H7 (cell line): Measurements from ENCODE around the gene INO80E. TPM values are rescaled to one million over a fixed set of nuclear protein-coding genes. Genes with fewer than 3 reads are reported as not detected.
A peak's percentile ranks its signal among the peaks of the same experiment; 100 is the strongest.
"Not testable (repeated sequence)": the region's sequence is repeated elsewhere in the genome, so short reads cannot be mapped to it uniquely, and the experiment has no call there.

Experiments used
- DNase-seq: peaks from one replicate; pipeline ENCODE4 v3.0.0; 2012
- H3K27me3 ChIP-seq: 2 replicates; pipeline ENCODE4 v1.6.0; 2011; ENCODE audit warnings: mild to moderate bottlenecking, low read length; ENCODE audit not compliant: control insufficient read depth, insufficient read depth
- H3K36me3 ChIP-seq: replicated peaks from 2 replicates; pipeline ENCODE4 v1.5.1; 2011; ENCODE audit warnings: low read length; ENCODE audit not compliant: control insufficient read depth, insufficient read depth
- H3K4me3 ChIP-seq: 2 replicates; pipeline ENCODE4 v1.5.1; 2011; ENCODE audit warnings: low read depth, mild to moderate bottlenecking, control low read depth, low read length, moderate library complexity; ENCODE audit not compliant: insufficient read depth
- total RNA-seq: library from RNA; depleted of rRNA; stranded (reverse); fragments of >200 nt; shearing (Covaris generic); gene quantifications from 2 replicates; pipeline ENCODE4 v1.2.3, GENCODE V29; 2014

INO80E gene
- total RNA-seq, 1 experiment from 2014 or later: 91.9 TPM

DNA sequence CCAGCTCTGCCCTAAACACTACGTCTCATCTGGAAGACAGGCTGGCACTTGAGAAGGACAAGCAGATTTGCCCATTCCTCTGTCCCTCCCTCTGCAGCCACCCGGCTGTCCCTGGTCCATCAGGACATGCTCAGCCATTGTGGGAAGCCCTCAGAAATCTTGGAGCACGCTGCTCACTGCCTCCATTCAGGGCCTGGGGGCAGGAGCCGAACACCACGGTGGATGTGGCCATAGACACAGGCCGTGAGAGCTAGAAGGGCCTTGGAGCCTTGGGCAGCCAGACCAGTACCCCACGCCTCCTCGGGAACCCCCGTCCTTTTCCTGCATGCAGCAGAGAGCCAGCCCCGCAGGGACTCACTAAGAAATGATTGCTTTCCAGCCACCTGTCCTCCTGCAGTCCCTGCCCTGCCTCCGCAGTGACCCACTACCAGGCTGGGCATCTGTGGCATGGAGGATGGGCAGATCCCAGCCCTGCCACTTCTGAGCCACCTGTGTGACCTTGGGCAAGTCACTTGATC lies 11.4 kb downstream of the INO80E start:
- Histone ChIP-seq H3K36me3 (peaks cover 2% of the 10 kb centered on the region), H3K4me3 (no peak overlapping the region), H3K27me3 (peaks cover 31% of the 10 kb centered on the region)
- DNase-seq: no peak

DNA sequence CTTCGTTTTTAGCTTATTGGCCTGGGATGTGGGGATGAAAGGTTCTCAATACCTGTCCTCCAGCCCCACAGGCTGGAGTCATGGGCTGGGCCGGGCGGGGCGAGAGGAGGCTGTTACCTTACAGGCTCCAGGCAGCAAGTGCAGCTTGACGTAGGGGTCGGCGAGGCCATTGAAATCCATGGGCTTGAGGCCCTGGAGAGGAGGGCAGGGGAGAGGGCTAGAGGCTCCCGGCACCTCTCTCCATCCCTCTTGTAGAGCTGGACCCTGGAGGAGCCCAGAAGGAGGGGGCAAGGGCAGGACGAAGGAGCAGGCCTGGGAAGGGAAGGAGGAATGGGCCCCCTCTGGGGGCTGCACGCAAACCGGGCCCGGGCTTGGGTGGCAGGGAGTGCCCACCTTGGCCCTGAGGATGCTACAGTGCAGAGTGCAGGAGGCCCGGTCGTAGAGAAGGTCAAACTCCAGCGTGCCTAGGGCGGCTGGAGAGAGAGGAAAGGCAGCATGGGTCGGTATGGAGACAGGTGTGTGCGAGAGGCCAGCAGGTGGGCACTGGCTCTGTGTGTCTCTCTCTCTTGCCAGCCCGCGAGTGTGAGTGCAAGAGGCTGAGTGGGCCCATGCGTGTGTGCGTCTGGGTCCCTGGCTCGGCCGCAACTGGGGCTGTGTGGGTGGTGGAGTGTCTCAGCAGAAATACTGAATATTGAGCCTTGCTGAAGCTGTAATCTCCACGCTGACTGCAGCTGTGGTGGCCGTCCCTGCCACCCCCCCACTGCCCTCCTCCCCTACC lies 13.2 kb downstream of the INO80E start:
- H3K4me3 ChIP-seq: no peak overlapping the region
- peak; percentile 79 for DNase-seq
- H3K36me3 ChIP-seq: no peaks in the 10 kb centered on the region
- peaks cover 34% of the 10 kb centered on the region for H3K27me3 ChIP-seq

GRCh38 chr16:30009990-30010843 lies 14.2 kb downstream of the INO80E start:
- Histone ChIP-seq H3K36me3 (no peaks in the 10 kb centered on the region), H3K4me3 (peak overlapping the region; percentile 83), H3K27me3 (peaks cover 34% of the 10 kb centered on the region)
- peak; percentile 83 for DNase-seq

GRCh38 chr16:30010844-30011713 lies 15.0 kb downstream of the INO80E start, which contains the start of gene DOC2A:
DOC2A (minus strand) TSS chr16:30011027; CDS start chr16:30010222, 805 bp downstream.
- H3K36me3 ChIP-seq: no peaks in the 10 kb centered on the region
- H3K27me3 ChIP-seq: peaks cover 34% of the 10 kb centered on the region
- H3K4me3 ChIP-seq: peak within 1 kb of the TSS; percentile 83
- DNase-seq: peak; percentile 97

- peak overlapping the region; percentile 83 for H3K4me3 ChIP-seq
- peaks cover 34% of the 10 kb centered on the region for H3K27me3 ChIP-seq
- H3K36me3 ChIP-seq: no peaks in the 10 kb centered on the region
- peak; percentile 75 for DNase-seq
Measured at GRCh38 chr16:30011714-30012504, 15.9 kb downstream of the INO80E start.

DNA sequence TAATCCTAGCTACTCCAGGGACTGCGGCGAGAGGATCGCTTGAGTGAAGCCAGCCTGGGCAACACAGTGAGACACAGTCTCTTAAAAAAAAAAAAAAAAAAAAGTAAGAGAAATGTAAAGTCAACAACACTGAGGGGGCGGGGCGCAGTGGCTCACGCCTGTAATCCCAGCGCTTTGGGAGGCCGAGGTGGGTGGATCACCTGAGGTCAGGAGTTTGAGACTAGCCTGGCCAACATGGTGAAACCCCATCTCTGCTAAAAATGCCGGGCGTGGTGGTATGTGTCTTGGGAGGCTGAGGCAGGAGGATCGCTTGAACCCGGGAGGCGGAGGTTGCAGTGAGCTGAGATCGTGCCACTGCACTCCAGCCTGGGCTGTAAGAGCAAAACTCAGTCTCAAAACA lies 16.6 kb downstream of the INO80E start:
- DNase-seq: peak; percentile 9
- H3K36me3 ChIP-seq, H3K4me3 ChIP-seq: not testable (repeated sequence)
- H3K27me3 ChIP-seq: peaks cover 34% of the 10 kb centered on the region

GRCh38 chr16:30015450-30015849 lies 19.4 kb downstream of the INO80E start:
- not testable (repeated sequence) for DNase-seq, H3K4me3 ChIP-seq, H3K36me3 ChIP-seq
- peaks cover 21% of the 10 kb centered on the region for H3K27me3 ChIP-seq

- H3K4me3 ChIP-seq: no peak overlapping the region
- H3K36me3 ChIP-seq: no peaks in the 10 kb centered on the region
- peaks cover 11% of the 10 kb centered on the region for H3K27me3 ChIP-seq
- no peak for DNase-seq
Measured at GRCh38 chr16:30016555-30017276, 20.7 kb downstream of the INO80E start.

DNA sequence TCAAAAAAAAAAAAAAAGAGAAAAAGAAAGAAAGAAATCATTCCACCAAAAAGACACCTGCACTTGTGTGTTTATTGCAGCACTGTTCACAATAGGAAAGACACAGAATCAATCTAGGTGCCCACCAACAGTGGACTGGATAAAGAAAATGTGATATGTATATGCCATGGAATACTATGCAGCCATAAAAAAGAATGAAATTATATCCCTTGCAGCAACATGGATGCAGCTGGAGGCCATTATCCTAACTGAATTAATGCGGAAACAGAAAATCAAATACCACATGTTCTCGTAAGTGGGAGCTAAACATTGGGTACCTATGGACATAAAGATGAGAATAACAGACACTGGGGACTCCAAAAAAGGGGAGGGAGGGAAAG lies 21.2 kb downstream of the INO80E start:
- DNase-seq: no peak
- H3K4me3 ChIP-seq: no peak overlapping the region
- H3K27me3 ChIP-seq: peaks cover 5% of the 10 kb centered on the region
- H3K36me3 ChIP-seq: no peaks in the 10 kb centered on the region

DNA sequence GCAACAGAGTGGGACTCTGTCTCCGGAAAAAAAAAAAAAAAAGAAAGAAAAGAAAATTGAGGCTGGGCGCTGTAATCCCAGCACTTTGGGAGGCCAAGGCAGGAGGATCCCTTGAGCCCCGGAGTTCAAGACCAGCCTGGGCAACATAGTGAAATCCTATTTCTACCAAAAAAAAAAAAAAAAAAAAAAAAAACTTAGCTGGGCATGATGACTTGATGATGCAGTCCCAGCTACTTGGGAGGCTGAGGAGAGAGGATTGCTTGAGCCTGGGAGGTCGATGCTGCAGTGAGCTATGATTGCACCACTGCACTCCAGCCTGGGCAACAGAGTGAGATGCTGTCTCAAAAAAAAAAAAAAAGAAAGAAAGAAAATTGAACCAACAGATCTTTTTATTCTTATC lies 21.9 kb downstream of the INO80E start:
- not testable (repeated sequence) for H3K36me3 ChIP-seq, H3K27me3 ChIP-seq, H3K4me3 ChIP-seq, DNase-seq

GRCh38 chr16:30018731-30019158 lies 22.7 kb downstream of the INO80E start:
- no peaks in the 10 kb centered on the region for H3K36me3 ChIP-seq

GRCh38 chr16:30022887-30023286 lies 26.8 kb downstream of the INO80E start, which contains the start of gene C16orf92:
C16orf92 (plus strand) TSS chr16:30023198; CDS start chr16:30023341, 143 bp downstream.
- Histone ChIP-seq H3K36me3 (no peaks in the 10 kb centered on the region), H3K27me3 (no peaks in the 10 kb centered on the region; the same call in 1 of the 2 replicates), H3K4me3 (no peak within 1 kb of the TSS)
- DNase-seq: no peak

More at GRCh38 chr16:30018731-30019158, 22.7 kb downstream of the INO80E start:
- DNase-seq: no peak
- Histone ChIP-seq H3K27me3 (no peaks in the 10 kb centered on the region), H3K4me3 (no peak overlapping the region)

- no peak for DNase-seq
Measured at GRCh38 chr16:30023586-30023985, 27.5 kb downstream of the INO80E start.

More at GRCh38 chr16:30023586-30023985, 27.5 kb downstream of the INO80E start:
- Histone ChIP-seq H3K4me3 (no peak overlapping the region), H3K27me3 (no peaks in the 10 kb centered on the region; the same call in 1 of the 2 replicates), H3K36me3 (no peaks in the 10 kb centered on the region)
